ENCODE measurements around the gene PHF5A. TPM values are rescaled to one million over a fixed set of nuclear protein-coding genes. Genes with fewer than 3 reads are reported as not detected.
A peak's percentile ranks its signal among the peaks of the same experiment; 100 is the strongest.

PHF5A gene
- total RNA-seq, 5 donors from 2014 or later (not counting 1 experiment from before 2014, with no cell fraction given): 29.0 to 45.9 (median 38.0) TPM

- ChIA-PET POLR2A (no interaction called here), CTCF (interaction anchor here in 1 of 2 donors (0.8 kb wide), 1 partner anchor 16 kb away, joined by 3 read pairs; no protein-coding TSS in a partner anchor)
- ATAC-seq (replicated peaks in 1 of 4): no peak
- H3K27me3 Mint-ChIP-seq: no peaks in the 10 kb centered on the region
- WGBS (ENCODE audit: insufficient coverage): 93% methylated on average over 3 of the region's 3 CpGs
- H3K27me3 ChIP-seq (replicated peaks in 1 of 2; ENCODE audit: control insufficient read depth in 2 of 2, extremely low read depth in 1 of 2, insufficient read depth in 2 of 2, low read length in 1 of 2): no peaks in the 10 kb centered on the region
- no peaks in the 10 kb centered on the region for H3K36me3 Mint-ChIP-seq
- H3K4me1 ChIP-seq (ENCODE audit: control insufficient read depth in 1 of 2, extremely low read depth in 1 of 2, insufficient read depth in 2 of 2, low read length in 2 of 2): peaks cover 0 to 7% of the 10 kb centered on the region in 2 experiments
- no peak overlapping the region for H3K4me3 Mint-ChIP-seq
- no peak overlapping the region for H3K27ac ChIP-seq (ENCODE audit: low read length)
- H3K4me3 ChIP-seq (ENCODE audit: control insufficient read depth in 1 of 2, extremely low read depth in 1 of 2, low read length in 1 of 2): no peak overlapping the region
- no peak for DNase-seq
- H3K9me3 Mint-ChIP-seq: no peaks in the 10 kb centered on the region
- peaks cover 3 to 23% of the 10 kb centered on the region in 2 donors for H3K36me3 ChIP-seq (ENCODE audit: control insufficient read depth in 2 of 2, extremely low read depth in 1 of 2, insufficient read depth in 1 of 2, low read length in 1 of 2)
- peak overlapping the region in 1 of 2 donors; percentile 44 for H3K27ac Mint-ChIP-seq
- peaks cover 46% of the 10 kb centered on the region in 3 donors for H3K4me1 Mint-ChIP-seq
- H3K9me3 ChIP-seq: no peaks in the 10 kb centered on the region
Measured at GRCh38 chr22:41488596-41489385, 20.3 kb upstream of the PHF5A start.

- ChIA-PET CTCF (no interaction called here), POLR2A (interaction anchor here in 1 of 2 donors (0.6 kb wide), 1 partner anchor 555 kb away, joined by 5 read pairs; no protein-coding TSS in a partner anchor)
- Mint-ChIP-seq H3K27ac (no peak overlapping the region), H3K4me1 (peaks cover 46 to 48% (median 48%) of the 10 kb centered on the region in 3 donors), H3K9me3 (no peaks in the 10 kb centered on the region), H3K27me3 (no peaks in the 10 kb centered on the region), H3K4me3 (no peak overlapping the region), H3K36me3 (no peaks in the 10 kb centered on the region)
- H3K4me3 ChIP-seq (ENCODE audit: control insufficient read depth in 1 of 2, extremely low read depth in 1 of 2, low read length in 1 of 2): no peak overlapping the region
- peaks cover 3 to 23% of the 10 kb centered on the region in 2 donors for H3K36me3 ChIP-seq (ENCODE audit: control insufficient read depth in 2 of 2, extremely low read depth in 1 of 2, insufficient read depth in 1 of 2, low read length in 1 of 2)
- 90% methylated on average over 3 of the region's 4 CpGs for WGBS (ENCODE audit: insufficient coverage)
- no peaks in the 10 kb centered on the region for H3K27me3 ChIP-seq (replicated peaks in 1 of 2; ENCODE audit: control insufficient read depth in 2 of 2, extremely low read depth in 1 of 2, insufficient read depth in 2 of 2, low read length in 1 of 2)
- H3K4me1 ChIP-seq (ENCODE audit: control insufficient read depth in 1 of 2, extremely low read depth in 1 of 2, insufficient read depth in 2 of 2, low read length in 2 of 2): peaks cover 0 to 7% of the 10 kb centered on the region in 2 experiments
- ATAC-seq (replicated peaks in 1 of 4) (no peak), DNase-seq (no peak)
- H3K27ac ChIP-seq (ENCODE audit: low read length): no peak overlapping the region
- no peaks in the 10 kb centered on the region for H3K9me3 ChIP-seq
Measured at GRCh38 chr22:41488076-41488475, 19.6 kb upstream of the PHF5A start.

GRCh38 chr22:41487037-41487935, 18.8 kb upstream of the PHF5A start:
- CTCF ChIA-PET: no interaction called here
- H3K4me1 Mint-ChIP-seq: peaks cover 53 to 55% (median 54%) of the 10 kb centered on the region in 3 donors
- no peaks in the 10 kb centered on the region for H3K9me3 Mint-ChIP-seq
- WGBS (ENCODE audit: insufficient coverage): 93% methylated on average over 4 of the region's 8 CpGs
- ATAC-seq (replicated peaks in 1 of 4) (no peak), DNase-seq (no peak)
- H3K27ac Mint-ChIP-seq: no peak overlapping the region
- Histone ChIP-seq H3K36me3 (ENCODE audit: control insufficient read depth in 2 of 2, extremely low read depth in 1 of 2, insufficient read depth in 1 of 2, low read length in 1 of 2) (peaks cover 3 to 23% of the 10 kb centered on the region in 2 donors), H3K4me3 (ENCODE audit: control insufficient read depth in 1 of 2, extremely low read depth in 1 of 2, low read length in 1 of 2) (no peak overlapping the region), H3K27ac (ENCODE audit: low read length) (no peak overlapping the region), H3K27me3 (replicated peaks in 1 of 2; ENCODE audit: control insufficient read depth in 2 of 2, extremely low read depth in 1 of 2, insufficient read depth in 2 of 2, low read length in 1 of 2) (no peaks in the 10 kb centered on the region), H3K9me3 (no peaks in the 10 kb centered on the region), H3K4me1 (ENCODE audit: control insufficient read depth in 1 of 2, extremely low read depth in 1 of 2, insufficient read depth in 2 of 2, low read length in 2 of 2) (peaks cover 0 to 9% of the 10 kb centered on the region in 2 experiments)
- POLR2A ChIA-PET: interaction anchor here in 1 of 2 donors (0.6 kb wide), 1 partner anchor 556 kb away, joined by 5 read pairs; no protein-coding TSS in a partner anchor
- H3K36me3 Mint-ChIP-seq: no peaks in the 10 kb centered on the region
- H3K4me3 Mint-ChIP-seq: no peak overlapping the region
- H3K27me3 Mint-ChIP-seq: no peaks in the 10 kb centered on the region

- no peaks in the 10 kb centered on the region for H3K36me3 Mint-ChIP-seq
- no peak overlapping the region for H3K27ac ChIP-seq (ENCODE audit: low read length)
- H3K4me3 Mint-ChIP-seq: no peak overlapping the region
- ATAC-seq (replicated peaks in 1 of 4) (no peak), DNase-seq (no peak)
- CTCF ChIA-PET: no interaction called here
- H3K9me3 ChIP-seq: no peaks in the 10 kb centered on the region
- WGBS (ENCODE audit: insufficient coverage): 83% methylated on average over 6 of the region's 7 CpGs
- H3K27ac Mint-ChIP-seq: peak overlapping the region in 1 of 2 donors; percentile 48
- H3K4me1 ChIP-seq (ENCODE audit: control insufficient read depth in 1 of 2, extremely low read depth in 1 of 2, insufficient read depth in 2 of 2, low read length in 2 of 2): peaks cover 0 to 20% of the 10 kb centered on the region in 2 experiments
- peaks cover 60 to 65% (median 63%) of the 10 kb centered on the region in 3 donors for H3K4me1 Mint-ChIP-seq
- H3K36me3 ChIP-seq (ENCODE audit: control insufficient read depth in 2 of 2, extremely low read depth in 1 of 2, insufficient read depth in 1 of 2, low read length in 1 of 2): peaks cover 13 to 23% of the 10 kb centered on the region in 2 donors
- no peaks in the 10 kb centered on the region for H3K27me3 Mint-ChIP-seq
- POLR2A ChIA-PET: no interaction called here
- H3K4me3 ChIP-seq (ENCODE audit: control insufficient read depth in 1 of 2, extremely low read depth in 1 of 2, low read length in 1 of 2): no peak overlapping the region
- H3K27me3 ChIP-seq (replicated peaks in 1 of 2; ENCODE audit: control insufficient read depth in 2 of 2, extremely low read depth in 1 of 2, insufficient read depth in 2 of 2, low read length in 1 of 2): no peaks in the 10 kb centered on the region
- H3K9me3 Mint-ChIP-seq: no peaks in the 10 kb centered on the region
Measured at GRCh38 chr22:41485033-41485432, 16.5 kb upstream of the PHF5A start.

- H3K4me1 Mint-ChIP-seq: peaks cover 56 to 63% (median 62%) of the 10 kb centered on the region in 3 donors
- Histone ChIP-seq H3K4me1 (ENCODE audit: control insufficient read depth in 1 of 2, extremely low read depth in 1 of 2, insufficient read depth in 2 of 2, low read length in 2 of 2) (peaks cover 0 to 20% of the 10 kb centered on the region in 2 experiments), H3K27ac (ENCODE audit: low read length) (no peak overlapping the region), H3K4me3 (ENCODE audit: control insufficient read depth in 1 of 2, extremely low read depth in 1 of 2, low read length in 1 of 2) (no peak overlapping the region), H3K27me3 (replicated peaks in 1 of 2; ENCODE audit: control insufficient read depth in 2 of 2, extremely low read depth in 1 of 2, insufficient read depth in 2 of 2, low read length in 1 of 2) (no peaks in the 10 kb centered on the region), H3K36me3 (ENCODE audit: control insufficient read depth in 2 of 2, extremely low read depth in 1 of 2, insufficient read depth in 1 of 2, low read length in 1 of 2) (peaks cover 7 to 27% of the 10 kb centered on the region in 2 donors), H3K9me3 (no peaks in the 10 kb centered on the region)
- ChIA-PET POLR2A (no interaction called here), CTCF (no interaction called here)
- no peaks in the 10 kb centered on the region for H3K9me3 Mint-ChIP-seq
- ATAC-seq (replicated peaks in 1 of 4): no peak
- H3K27me3 Mint-ChIP-seq: no peaks in the 10 kb centered on the region
- H3K4me3 Mint-ChIP-seq: no peak overlapping the region
- DNase-seq: no peak
- H3K36me3 Mint-ChIP-seq: no peaks in the 10 kb centered on the region
- no peak overlapping the region for H3K27ac Mint-ChIP-seq
- 43% methylated on average over 2 of the region's 2 CpGs for WGBS (ENCODE audit: insufficient coverage)
Measured at GRCh38 chr22:41482319-41482935, 13.9 kb upstream of the PHF5A start.

DNA sequence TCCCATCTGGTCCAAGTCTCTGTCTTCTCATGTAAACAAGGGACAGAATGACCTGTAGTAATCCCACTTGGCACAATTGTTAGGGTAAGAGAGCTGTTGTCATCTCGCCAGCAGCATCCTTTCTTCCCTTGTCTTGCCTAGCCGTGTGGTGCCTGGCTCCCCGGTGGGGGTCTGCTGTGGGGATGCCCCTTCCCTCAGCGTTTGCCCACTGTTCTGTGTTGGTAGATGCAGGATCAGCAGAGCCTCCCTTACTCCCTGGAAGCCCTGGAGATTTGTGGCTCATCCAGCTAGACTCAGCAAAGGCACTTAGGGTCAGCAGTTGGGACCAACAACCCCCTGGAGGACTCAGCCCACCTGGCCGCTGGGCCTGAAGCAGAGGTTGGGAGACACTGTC, 13.4 kb upstream of the PHF5A start:
- Mint-ChIP-seq H3K27ac (no peak overlapping the region), H3K27me3 (no peaks in the 10 kb centered on the region), H3K4me3 (no peak overlapping the region), H3K4me1 (peaks cover 54 to 59% (median 57%) of the 10 kb centered on the region in 3 donors), H3K36me3 (no peaks in the 10 kb centered on the region), H3K9me3 (no peaks in the 10 kb centered on the region)
- WGBS (ENCODE audit: insufficient coverage): 90% methylated on average over 3 of the region's 5 CpGs
- CTCF ChIA-PET: no interaction called here
- DNase-seq (no peak), ATAC-seq (replicated peaks in 1 of 4) (no peak)
- H3K9me3 ChIP-seq: no peaks in the 10 kb centered on the region
- no peak overlapping the region for H3K4me3 ChIP-seq (ENCODE audit: control insufficient read depth in 1 of 2, extremely low read depth in 1 of 2, low read length in 1 of 2)
- POLR2A ChIA-PET: no interaction called here
- H3K4me1 ChIP-seq (ENCODE audit: control insufficient read depth in 1 of 2, extremely low read depth in 1 of 2, insufficient read depth in 2 of 2, low read length in 2 of 2): peaks cover 0 to 20% of the 10 kb centered on the region in 2 experiments
- H3K27ac ChIP-seq (ENCODE audit: low read length): no peak overlapping the region
- H3K36me3 ChIP-seq (ENCODE audit: control insufficient read depth in 2 of 2, extremely low read depth in 1 of 2, insufficient read depth in 1 of 2, low read length in 1 of 2): peaks cover 7 to 27% of the 10 kb centered on the region in 2 donors
- H3K27me3 ChIP-seq (replicated peaks in 1 of 2; ENCODE audit: control insufficient read depth in 2 of 2, extremely low read depth in 1 of 2, insufficient read depth in 2 of 2, low read length in 1 of 2): no peaks in the 10 kb centered on the region
